Measurements from ENCODE around the gene G6PC2.

The G6PC2 gene

DNA sequence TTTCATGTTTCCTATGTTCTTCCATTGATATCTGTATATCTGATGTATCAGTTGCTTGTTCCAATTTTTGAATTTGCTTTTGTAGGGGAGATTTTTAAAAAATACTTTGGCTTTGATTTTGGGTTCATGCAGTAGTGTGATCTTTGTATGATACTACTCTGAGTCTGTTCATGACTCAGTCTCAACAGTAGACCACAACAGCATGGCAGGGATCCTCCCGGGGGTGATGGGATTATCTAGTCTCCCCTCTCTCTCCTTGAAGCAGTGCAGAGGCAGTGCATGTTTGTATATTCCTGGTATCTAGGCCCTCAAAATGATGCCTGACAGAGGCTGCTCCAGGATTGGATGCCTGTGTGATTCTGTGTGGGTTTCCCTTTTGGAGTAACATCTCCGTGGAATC is 55.3 kb downstream of the G6PC2 start:
- no peaks in the 10 kb centered on the region for H3K9me3 ChIP-seq (ENCODE audit: control insufficient read depth, insufficient read depth, low read depth, low read length)
- H3K27ac ChIP-seq (ENCODE audit: extremely low read depth, low read depth, low read length), result no peak overlapping the region
- ChIA-PET CTCF (interaction anchor here (1.1 to 1.5 kb wide), 2 partner anchors 7 to 153 kb away, joined by 4 to 8 read pairs; no protein-coding TSS in a partner anchor), POLR2A (no interaction called here)
- TF ChIP-seq ZNF707 (tag by site-specific recombination; IDR thresholded peaks at IDR 0.05), result no peak
- no peak for TF ChIP-seq ZNF248 (tag by site-specific recombination; IDR thresholded peaks at IDR 0.05)
- no peak for TF ChIP-seq ZNF530 (tag by site-specific recombination; IDR thresholded peaks at IDR 0.05; ENCODE audit: low read depth)
- TF ChIP-seq ZNF266 (tag by site-specific recombination; IDR thresholded peaks at IDR 0.05; ENCODE audit: low read depth), result no peak
- TF ChIP-seq ZNF843 (tag by site-specific recombination; IDR thresholded peaks at IDR 0.05), result no peak
- TF ChIP-seq ZNF561 (tag by site-specific recombination; IDR thresholded peaks at IDR 0.05; ENCODE audit: borderline replicate concordance), result no peak
- TF ChIP-seq ZNF311 (tag by site-specific recombination; IDR thresholded peaks at IDR 0.05; ENCODE audit: borderline replicate concordance), result no peak
- TF ChIP-seq SALL2 (tag by site-specific recombination; IDR thresholded peaks at IDR 0.05; ENCODE audit: borderline replicate concordance), result no peak
- TF ChIP-seq EGR2 (tag by site-specific recombination; IDR thresholded peaks at IDR 0.05; ENCODE audit: low read depth), result no peak
- TF ChIP-seq, protein P1, sequence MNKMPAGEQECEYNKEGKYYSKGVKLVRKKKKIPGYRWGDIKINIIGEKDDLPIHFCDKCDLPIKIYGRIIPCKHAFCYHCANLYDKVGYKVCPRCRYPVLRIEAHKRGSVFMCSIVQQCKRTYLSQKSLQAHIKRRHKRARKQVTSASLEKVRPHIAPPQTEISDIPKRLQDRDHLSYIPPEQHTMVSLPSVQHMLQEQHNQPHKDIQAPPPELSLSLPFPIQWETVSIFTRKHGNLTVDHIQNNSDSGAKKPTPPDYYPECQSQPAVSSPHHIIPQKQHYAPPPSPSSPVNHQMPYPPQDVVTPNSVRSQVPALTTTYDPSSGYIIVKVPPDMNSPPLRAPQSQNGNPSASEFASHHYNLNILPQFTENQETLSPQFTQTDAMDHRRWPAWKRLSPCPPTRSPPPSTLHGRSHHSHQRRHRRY (tag by site-specific recombination; IDR thresholded peaks at IDR 0.05), result no peak
- no peak for TF ChIP-seq ZBTB48 (tag by site-specific recombination; IDR thresholded peaks at IDR 0.05)
- H3K4me3 ChIP-seq (ENCODE audit: low read depth, low read length), result no peak overlapping the region
- H3K36me3 ChIP-seq (ENCODE audit: control insufficient read depth in 2 of 2, insufficient read depth in 1 of 2, low read length in 2 of 2), result no peaks in the 10 kb centered on the region
- no peaks in the 10 kb centered on the region for H3K4me1 ChIP-seq (ENCODE audit: control insufficient read depth, insufficient read depth, low read length)

Measured in HEK293 (cell line).